Sigmoid colon (tissue), 7 donors: ENCODE results near the gene CUEDC1. TPM values are rescaled to one million over a fixed set of nuclear protein-coding genes. Genes with fewer than 3 reads are reported as not detected.
A peak's percentile ranks its signal among the peaks of the same experiment; 100 is the strongest.

Experiments used
- DNase-seq: peaks from one replicate; pipeline ENCODE4 v3.0.0-alpha.2; 2019
- H3K27ac ChIP-seq, 4 donors: fragments of 200-600 bp; sonication (generic); one replicate each; pipeline ENCODE4 v1.5.1; 2016 to 2019; ENCODE audit warnings: mild to moderate bottlenecking in 1 of 4
- H3K27me3 ChIP-seq, 3 donors: fragments of 200-600 bp; sonication (generic); one replicate each; pipeline ENCODE4 v1.5.1; 2019; ENCODE audit warnings: mild to moderate bottlenecking in 1 of 3
- H3K36me3 ChIP-seq, 4 donors: fragments of 200-600 bp; sonication (generic); one replicate each; pipeline ENCODE4 v1.5.1; 2016 to 2019
- H3K4me1 ChIP-seq, 4 donors: fragments of 200-600 bp; sonication (generic); one replicate each; pipeline ENCODE4 v1.5.1; 2017 to 2019
- H3K4me3 ChIP-seq, 4 donors: fragments of 200-600 bp; sonication (generic); one replicate each; pipeline ENCODE4 v1.5.1; 2017 to 2019; ENCODE audit warnings: mild to moderate bottlenecking in 2 of 4, moderate library complexity in 1 of 4
- H3K9me3 ChIP-seq, 4 donors: fragments of 200-600 bp in 3 of 4; sonication (generic) in 3 of 4; one replicate each; pipeline versions ENCODE4 v1.5.1 to v1.6.1; 2013 to 2019
- CTCF ChIP-seq, 4 experiments: fragments of 450-650 bp in 3 of 4; fragments of 200-600 bp in 1 of 4; IDR thresholded peaks; one replicate each; pipeline ENCODE4 v1.5.1; 2016 to 2019; ENCODE audit warnings: antibody characterized with exemption in 4 of 4, mild to moderate bottlenecking in 3 of 4, moderate library complexity in 2 of 4
- EP300 ChIP-seq, 4 donors: sonication (generic); formaldehyde crosslinking; IDR thresholded peaks; one replicate each; pipeline ENCODE4 v1.6.1; 2017; ENCODE audit warnings: antibody characterized with exemption in 4 of 4
- POLR2A ChIP-seq, 2 donors: fragments of 450-650 bp; IDR thresholded peaks; one replicate each; pipeline ENCODE4 v1.6.1; 2016; ENCODE audit warnings: antibody characterized with exemption in 2 of 2, mild to moderate bottlenecking in 2 of 2, moderate library complexity in 2 of 2
- POLR2AphosphoS5 ChIP-seq, 4 donors: sonication (generic); formaldehyde crosslinking; IDR thresholded peaks; one replicate each; pipeline ENCODE4 v1.6.1; 2017; ENCODE audit warnings: antibody characterized with exemption in 4 of 4
- WGBS, 2 donors: extraction: QIAGEN DNeasy Blood & Tissue Kit; methylation state at CpG; one replicate each; pipeline ENCODE4 v1.1.7; 2013; 5-methylcytosine and 5-hydroxymethylcytosine counted together
- intact Hi-C: fragments of 100-400 bp; cut with DNase I; formaldehyde crosslinking; loops from one replicate; pipeline ENCODE4 v1.15.1; 2023
- polyA plus RNA-seq, 3 donors: library from polyadenylated mRNA; stranded (reverse); fragments of 200-250 nt; gene quantifications; one replicate each; pipeline ENCODE4 v1.2.3, GENCODE V29; 2013
- total RNA-seq, 4 donors: library from RNA; depleted of rRNA; stranded (reverse); fragments of >200 nt; gene quantifications; one replicate each; pipeline ENCODE4 v1.1.0, GENCODE V29; 2016
- donor health status: healthy with polysubstance abuse.
- donor health status: Bipolar disorder and iron deficiency.
- donor health status: healthy.

Gene CUEDC1
- total and polyA plus RNA-seq, 7 donors: 3.0 to 64.0 (median 29.5) TPM

DNA sequence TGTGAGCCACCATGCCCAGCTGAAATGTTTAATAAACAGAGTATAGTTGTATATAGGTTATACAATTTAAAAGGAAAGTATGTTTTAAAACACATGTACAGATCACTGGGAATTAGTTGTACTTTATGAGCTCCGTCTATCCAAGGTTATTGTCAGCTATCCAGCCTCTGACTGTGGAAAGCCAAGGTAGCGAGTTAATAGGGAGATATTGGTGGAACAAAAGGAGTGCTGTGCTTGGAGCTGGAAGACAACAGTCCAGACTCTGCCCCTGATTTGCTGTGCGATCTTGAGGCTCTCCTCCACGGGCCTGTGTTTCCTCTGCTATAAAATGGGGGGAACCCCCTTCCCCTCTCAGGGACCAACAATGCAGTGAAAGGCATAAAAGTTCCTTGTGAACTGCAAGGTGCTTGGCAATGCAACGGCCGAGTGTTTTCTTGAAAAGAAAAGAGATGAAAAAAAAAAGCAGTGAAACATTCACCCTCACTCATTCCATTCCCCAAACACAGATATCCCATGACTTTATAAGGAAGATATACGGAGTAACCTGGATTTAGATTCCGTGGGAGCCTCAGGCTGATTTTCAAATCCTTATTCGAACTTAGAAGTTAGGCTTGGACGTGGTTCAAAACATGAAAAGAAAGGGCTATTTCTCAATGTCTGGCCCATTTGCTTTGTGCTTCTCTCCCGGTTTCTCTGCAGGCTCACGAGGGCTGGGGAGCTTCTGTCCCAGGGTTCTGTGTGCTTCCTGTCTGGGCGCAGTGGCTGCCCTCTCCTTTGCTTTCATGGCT lies 34.1 kb downstream of the CUEDC1 start:
- 22 to 45% methylated on average over 13 of the region's 13 CpGs for WGBS, 2 donors
- peak; percentile 86 for DNase-seq
- peaks cover 0 to 99% (median 92%) of the 10 kb centered on the region in 4 donors for H3K4me1 ChIP-seq

GRCh38 chr17:57919918-57920317 lies 35.3 kb downstream of the CUEDC1 start:
- 93% methylated on average over 5 of the region's 5 CpGs for WGBS, 2 donors
- Histone ChIP-seq H3K27me3 (no peaks in the 10 kb centered on the region), H3K36me3 (no peaks in the 10 kb centered on the region), H3K9me3 (no peaks in the 10 kb centered on the region), H3K4me1 (peaks cover 0 to 99% (median 92%) of the 10 kb centered on the region in 4 donors), H3K4me3 (no peak overlapping the region), H3K27ac (peak overlapping the region; percentile 97 to 100 (median 99))
- no peak for DNase-seq
- intact Hi-C loops: no loop called here
- TF ChIP-seq POLR2A (IDR thresholded peaks at IDR 0.05) (no peak), EP300 (IDR thresholded peaks at IDR 0.05) (no peak), CTCF (IDR thresholded peaks at IDR 0.05) (no peak), POLR2AphosphoS5 (IDR thresholded peaks at IDR 0.05) (no peak)

More for the DNA sequence above, 34.1 kb downstream of the CUEDC1 start:
- TF ChIP-seq EP300 (IDR thresholded peaks at IDR 0.05) (no peak), POLR2AphosphoS5 (IDR thresholded peaks at IDR 0.05) (peak in 3 of 4 donors; percentile 45 to 58 (median 56))
- Histone ChIP-seq H3K36me3 (no peaks in the 10 kb centered on the region), H3K27ac (peak overlapping the region; percentile 97 to 100 (median 99)), H3K4me3 (peak overlapping the region in 1 of 4 donors; percentile 5), H3K27me3 (no peaks in the 10 kb centered on the region), H3K9me3 (no peaks in the 10 kb centered on the region)
- intact Hi-C loops: no loop called here

DNA sequence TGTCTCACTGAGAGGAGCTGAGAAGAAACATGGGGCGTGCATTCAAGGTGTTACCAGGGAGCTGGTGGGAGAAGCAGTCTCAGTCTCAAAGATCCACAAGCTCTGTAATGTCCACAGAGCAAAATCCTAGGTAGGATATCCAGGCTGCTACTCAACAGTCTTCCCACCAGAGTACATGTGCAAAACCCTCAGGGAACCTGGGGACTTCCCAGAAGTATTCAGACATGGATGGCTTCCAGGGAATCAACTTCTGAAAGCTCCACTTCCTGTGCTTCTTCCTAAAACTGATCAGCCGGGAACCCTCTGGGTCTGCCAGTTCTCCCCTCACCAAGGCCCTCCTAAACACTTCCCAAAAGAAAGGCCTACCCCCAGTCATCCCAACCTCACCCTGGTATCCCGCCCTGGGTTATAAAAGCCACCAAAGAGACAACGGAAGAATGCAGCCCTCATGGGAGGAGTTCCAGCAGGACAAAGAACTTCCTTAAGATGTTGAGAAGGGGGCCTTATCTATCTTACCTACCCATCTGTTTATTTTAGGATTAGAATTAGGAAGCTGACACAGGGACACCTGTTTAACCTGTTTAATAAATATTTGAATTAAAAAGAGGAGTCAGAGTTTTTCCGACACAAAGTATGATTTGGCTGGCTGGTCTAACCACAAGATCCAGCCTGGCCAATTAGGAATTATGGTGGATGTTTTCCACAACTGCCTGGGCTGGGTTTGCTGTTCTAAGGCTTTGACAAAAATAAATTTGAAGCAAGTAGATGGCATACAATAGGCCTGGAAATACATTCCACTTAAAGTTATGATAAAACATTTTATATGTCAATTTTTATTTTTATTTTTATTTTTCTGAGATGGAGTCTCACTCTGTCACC lies 37.0 kb downstream of the CUEDC1 start:
- Histone ChIP-seq H3K4me3 (no peak overlapping the region), H3K4me1 (peaks cover 0 to 100% (median 98%) of the 10 kb centered on the region in 4 donors), H3K36me3 (no peaks in the 10 kb centered on the region), H3K27me3 (no peaks in the 10 kb centered on the region), H3K27ac (peak overlapping the region; percentile 97 to 100 (median 99)), H3K9me3 (no peaks in the 10 kb centered on the region)
- intact Hi-C loops: no loop called here
- TF ChIP-seq POLR2AphosphoS5 (IDR thresholded peaks at IDR 0.05) (no peak), CTCF (IDR thresholded peaks at IDR 0.05) (no peak), POLR2A (IDR thresholded peaks at IDR 0.05) (no peak), EP300 (IDR thresholded peaks at IDR 0.05) (no peak)
- 43 to 64% methylated on average over 5 of the region's 5 CpGs for WGBS, 2 donors
- DNase-seq: no peak

- intact Hi-C loops: no loop called here
- DNase-seq: no peak
- 89 to 90% methylated on average over 9 of the region's 9 CpGs for WGBS, 2 donors
- Histone ChIP-seq H3K4me3 (no peak overlapping the region), H3K4me1 (peaks cover 0 to 100% (median 97%) of the 10 kb centered on the region in 4 donors), H3K36me3 (no peaks in the 10 kb centered on the region), H3K9me3 (no peaks in the 10 kb centered on the region), H3K27me3 (no peaks in the 10 kb centered on the region), H3K27ac (peak overlapping the region; percentile 97 to 100 (median 99))
- no peak for TF ChIP-seq EP300 (IDR thresholded peaks at IDR 0.05)
- TF ChIP-seq POLR2A (IDR thresholded peaks at IDR 0.05): no peak
- TF ChIP-seq CTCF (IDR thresholded peaks at IDR 0.05): no peak
- no peak for TF ChIP-seq POLR2AphosphoS5 (IDR thresholded peaks at IDR 0.05)
Observed at GRCh38 chr17:57916925-57917858, 38.0 kb downstream of the CUEDC1 start.
